AG10803 (cell line): ENCODE results near the gene APOA1.
A peak's percentile ranks its signal among the peaks of the same experiment; 100 is the strongest.
"Not testable (repeated sequence)": the region's sequence is repeated elsewhere in the genome, so short reads cannot be mapped to it uniquely, and the experiment has no call there.

Experiments used
- DNase-seq: peaks from one replicate; pipeline ENCODE4 v3.0.0; 2010; ENCODE audit warnings: low read depth
- H3K4me3 ChIP-seq: 2 replicates; pipeline ENCODE4 v1.5.1; 2011; ENCODE audit warnings: mild to moderate bottlenecking, low read length, control low read depth
- TF ChIP-seq, protein P1 (sequence below): conservative IDR thresholded peaks from 2 replicates; pipeline ENCODE4 v1.5.1; 2011; ENCODE audit warnings: mild to moderate bottlenecking, low read length, control low read depth, inconsistent platforms

APOA1 gene

DNA sequence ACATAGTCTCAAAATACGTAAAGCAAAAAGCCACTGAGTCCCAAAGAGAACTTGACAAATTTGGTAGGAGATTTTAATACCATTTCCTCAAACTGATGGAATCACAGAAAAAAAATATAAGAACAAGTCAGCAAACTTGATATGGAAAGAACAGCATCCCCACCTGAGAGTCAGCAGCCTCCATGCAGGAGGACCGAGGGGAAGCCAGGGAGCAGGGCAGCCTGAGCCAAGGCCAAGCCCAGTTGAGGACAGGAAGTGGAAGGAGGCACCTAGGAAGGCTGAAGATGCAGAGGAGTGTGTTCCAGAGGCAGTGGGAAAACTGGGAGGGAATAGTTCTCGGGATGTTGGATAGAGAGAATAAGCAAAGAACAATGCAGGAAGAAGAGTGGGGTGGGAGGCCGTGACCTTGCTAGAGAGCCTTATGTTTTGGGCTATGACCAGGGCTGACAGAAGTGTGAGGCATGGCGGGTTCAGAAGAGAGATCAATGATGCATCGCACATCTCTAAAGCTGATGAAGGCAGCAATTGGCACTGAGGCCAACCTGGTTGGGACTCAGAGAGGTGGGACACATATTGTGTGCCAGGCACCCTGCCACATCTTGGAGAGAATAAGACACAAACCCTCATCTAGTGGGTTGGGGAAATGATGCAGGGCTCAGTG, 29.7 kb downstream of the APOA1 start:
- DNase-seq: no peak
- TF ChIP-seq, protein P1, sequence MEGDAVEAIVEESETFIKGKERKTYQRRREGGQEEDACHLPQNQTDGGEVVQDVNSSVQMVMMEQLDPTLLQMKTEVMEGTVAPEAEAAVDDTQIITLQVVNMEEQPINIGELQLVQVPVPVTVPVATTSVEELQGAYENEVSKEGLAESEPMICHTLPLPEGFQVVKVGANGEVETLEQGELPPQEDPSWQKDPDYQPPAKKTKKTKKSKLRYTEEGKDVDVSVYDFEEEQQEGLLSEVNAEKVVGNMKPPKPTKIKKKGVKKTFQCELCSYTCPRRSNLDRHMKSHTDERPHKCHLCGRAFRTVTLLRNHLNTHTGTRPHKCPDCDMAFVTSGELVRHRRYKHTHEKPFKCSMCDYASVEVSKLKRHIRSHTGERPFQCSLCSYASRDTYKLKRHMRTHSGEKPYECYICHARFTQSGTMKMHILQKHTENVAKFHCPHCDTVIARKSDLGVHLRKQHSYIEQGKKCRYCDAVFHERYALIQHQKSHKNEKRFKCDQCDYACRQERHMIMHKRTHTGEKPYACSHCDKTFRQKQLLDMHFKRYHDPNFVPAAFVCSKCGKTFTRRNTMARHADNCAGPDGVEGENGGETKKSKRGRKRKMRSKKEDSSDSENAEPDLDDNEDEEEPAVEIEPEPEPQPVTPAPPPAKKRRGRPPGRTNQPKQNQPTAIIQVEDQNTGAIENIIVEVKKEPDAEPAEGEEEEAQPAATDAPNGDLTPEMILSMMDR: no peak
- H3K4me3 ChIP-seq: no peak overlapping the region

DNA sequence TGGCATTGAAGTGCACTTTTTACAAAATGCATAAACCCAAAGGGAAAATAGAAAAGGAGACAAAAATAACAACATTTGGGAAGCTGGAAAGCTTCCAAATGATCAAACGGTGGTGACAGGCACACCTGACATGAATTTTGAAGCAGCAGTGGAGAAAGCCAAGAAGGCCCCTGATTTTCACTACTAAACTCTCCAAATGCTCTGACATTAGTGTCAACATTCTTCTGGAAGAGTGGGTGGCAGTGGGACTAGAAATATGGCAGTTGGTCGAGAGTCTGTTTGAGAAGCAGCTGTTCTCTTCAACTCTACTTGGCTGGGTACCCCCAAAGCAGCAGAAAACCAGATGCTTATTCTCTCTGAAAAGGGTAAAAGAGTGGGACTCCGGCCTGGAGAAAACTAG, 33.4 kb downstream of the APOA1 start:
- no peak for DNase-seq
- H3K4me3 ChIP-seq: no peak overlapping the region
- TF ChIP-seq, protein P1: no peak

DNA sequence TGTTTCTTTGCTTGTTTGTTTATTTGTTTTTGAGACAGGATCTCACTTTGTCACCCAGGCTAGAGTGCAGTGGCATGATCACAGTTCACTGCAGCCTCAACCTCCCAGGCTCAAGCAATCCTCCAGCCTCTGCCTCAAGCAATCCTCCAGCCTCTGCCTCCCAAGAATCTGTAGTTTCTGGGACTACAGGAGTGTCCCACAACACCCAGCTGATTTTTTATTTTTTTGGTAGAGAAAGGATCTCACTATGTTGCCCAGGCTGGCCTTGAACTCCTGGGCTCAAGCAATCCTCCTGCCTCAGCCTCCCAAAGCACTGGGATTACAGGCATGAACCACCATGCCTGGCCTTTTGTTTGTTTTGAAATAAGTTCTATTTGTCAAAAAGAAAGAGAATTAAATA, 35.8 kb downstream of the APOA1 start:
- DNase-seq, H3K4me3 ChIP-seq: not testable (repeated sequence)

DNA sequence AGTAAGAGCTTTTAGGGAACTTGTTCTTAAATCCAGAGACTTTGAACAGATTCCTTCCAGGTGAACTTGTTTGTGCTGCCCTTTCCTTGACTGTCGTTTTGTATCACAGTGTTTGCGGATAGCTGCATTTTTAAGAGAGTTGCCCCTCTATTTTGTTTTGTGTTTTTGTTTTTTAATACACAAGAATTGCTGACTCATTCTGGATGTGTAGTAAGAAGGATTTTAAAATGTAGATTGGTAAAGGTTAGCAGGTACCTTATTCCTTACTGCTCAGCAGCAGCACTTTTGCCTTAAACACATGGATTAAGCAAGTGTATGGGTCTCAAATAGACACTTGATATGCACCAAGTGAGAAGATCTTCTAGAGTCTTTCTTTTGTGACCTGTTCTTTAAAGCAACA, 36.8 kb downstream of the APOA1 start:
- no peak for DNase-seq
- no peak overlapping the region for H3K4me3 ChIP-seq
- TF ChIP-seq, protein P1: no peak

DNA sequence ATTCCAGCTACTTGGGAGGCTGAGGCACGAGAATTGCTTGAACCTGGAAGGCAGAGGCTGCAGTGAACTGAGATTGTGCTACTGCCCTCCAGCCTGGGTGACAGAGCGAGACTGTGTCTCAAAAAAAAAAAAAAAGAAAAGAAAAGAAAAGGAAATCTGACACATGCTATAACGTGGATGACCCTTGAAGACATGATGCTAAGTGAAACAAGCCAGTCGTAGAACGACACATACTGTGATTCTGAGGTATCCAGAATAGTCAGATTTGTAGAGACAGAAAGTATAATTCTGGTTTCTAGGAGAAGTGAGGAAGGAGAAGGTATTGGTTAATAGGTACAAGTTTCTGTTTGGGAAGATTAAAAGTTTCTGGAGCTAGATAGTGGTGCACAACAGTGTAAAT, 39.1 kb downstream of the APOA1 start:
- no peak overlapping the region for H3K4me3 ChIP-seq
- TF ChIP-seq, protein P1: no peak
- DNase-seq: no peak

DNA sequence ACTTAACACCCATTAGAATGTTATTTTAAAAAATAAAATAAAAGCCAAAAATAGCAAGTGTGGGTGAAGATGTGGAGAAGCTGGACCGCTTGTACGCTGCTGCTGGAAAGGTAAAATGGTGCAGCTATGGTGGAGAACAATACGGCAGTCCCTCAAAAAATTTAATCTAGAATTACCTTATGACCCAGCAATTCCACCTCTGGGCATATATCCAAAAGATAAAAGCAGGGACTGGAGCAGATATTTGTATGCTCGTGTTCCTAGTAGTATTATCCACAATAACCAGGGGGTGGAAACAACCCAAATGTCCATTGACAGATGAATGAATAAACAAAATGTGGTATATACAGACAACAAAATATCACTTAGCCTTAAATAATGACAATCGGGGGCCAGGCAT, 39.6 kb downstream of the APOA1 start:
- H3K4me3 ChIP-seq: no peak overlapping the region
- TF ChIP-seq, protein P1: no peak
- DNase-seq: no peak

DNA sequence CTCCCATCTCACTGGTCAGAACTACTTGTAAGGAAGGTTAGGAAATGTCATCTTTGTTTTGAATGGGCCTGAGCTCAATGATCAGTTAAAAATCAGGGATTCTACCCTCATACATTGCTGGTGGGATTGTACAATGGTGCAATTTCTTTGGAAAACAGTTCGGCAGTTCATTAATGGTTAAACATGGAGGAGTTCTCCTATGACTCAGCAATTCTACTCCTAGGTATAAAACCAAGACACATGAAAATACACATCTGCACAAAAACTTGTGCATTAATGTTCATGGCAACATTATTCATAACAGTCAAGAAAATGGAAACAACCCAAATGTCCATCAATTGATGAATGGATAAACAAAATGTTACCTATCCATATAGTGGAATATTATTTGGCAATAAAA, 40.9 kb downstream of the APOA1 start:
- DNase-seq: no peak
- H3K4me3 ChIP-seq: no peak overlapping the region
- TF ChIP-seq, protein P1: no peak

DNA sequence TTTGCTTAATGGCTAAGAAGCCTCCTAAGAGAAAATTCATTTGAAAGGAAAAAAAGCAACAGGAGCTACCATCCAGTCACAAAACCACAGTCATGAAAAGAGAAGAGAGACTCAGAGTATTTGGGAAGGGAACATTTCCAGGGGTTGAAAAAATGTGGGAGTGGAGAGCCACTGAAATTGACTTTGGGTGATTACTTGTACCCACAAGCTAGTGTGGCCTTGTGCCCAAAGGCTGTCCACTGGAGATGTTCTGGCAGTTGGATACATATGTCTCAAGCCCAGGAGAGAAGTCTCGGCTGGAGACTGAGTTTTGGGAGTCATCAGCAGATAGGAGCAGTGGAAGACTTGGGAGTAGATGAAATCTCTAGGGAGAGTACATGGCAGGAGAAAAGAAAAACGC, 42.6 kb downstream of the APOA1 start:
- H3K4me3 ChIP-seq: no peak overlapping the region
- TF ChIP-seq, protein P1: no peak

More for the DNA sequence above, 42.6 kb downstream of the APOA1 start:
- DNase-seq: peak; percentile 17
